GM18520 (cell line): ENCODE results near the gene TEX2.
"Not testable (repeated sequence)": the region's sequence is repeated elsewhere in the genome, so short reads cannot be mapped to it uniquely, and the experiment has no call there.

Experiments
- ATAC-seq: cut with Tn5 transposase; IDR thresholded peaks from one replicate; pipeline ENCODE4 v1.9.1; 2021; ENCODE audit not compliant: unreplicated experiment

The TEX2 gene

DNA sequence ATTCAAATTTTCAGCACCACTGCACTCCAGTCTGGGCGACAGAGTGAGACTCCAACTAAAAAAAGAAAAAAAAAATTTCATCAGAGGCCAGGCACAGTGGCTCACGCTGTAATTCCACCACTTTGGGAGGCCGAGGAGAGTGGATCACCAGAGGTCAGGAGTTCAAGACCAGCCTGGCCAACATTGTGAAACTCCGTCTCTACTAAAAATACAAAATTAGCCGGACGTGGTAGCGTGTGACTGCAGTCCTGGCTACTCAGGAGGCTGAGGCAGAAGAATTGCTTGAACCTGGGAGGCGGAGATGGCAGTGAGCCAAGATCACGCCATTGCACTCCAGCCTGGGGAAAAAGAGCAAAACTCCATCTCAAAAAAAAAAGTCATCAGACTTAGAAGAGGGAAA is 77.5 kb downstream of the TEX2 start:
- not testable (repeated sequence) for ATAC-seq

- no peak for ATAC-seq
These were observed 78.0 kb downstream of the TEX2 start for GRCh38 chr17:64185101-64185500.

GRCh38 chr17:64183815-64184214 is 79.2 kb downstream of the TEX2 start:
- ATAC-seq, result no peak

- no peak for ATAC-seq
These were observed 80.6 kb downstream of the TEX2 start for GRCh38 chr17:64182325-64183012.

- ATAC-seq, result no peak
These were observed 82.7 kb downstream of the TEX2 start for GRCh38 chr17:64180089-64181073.

DNA sequence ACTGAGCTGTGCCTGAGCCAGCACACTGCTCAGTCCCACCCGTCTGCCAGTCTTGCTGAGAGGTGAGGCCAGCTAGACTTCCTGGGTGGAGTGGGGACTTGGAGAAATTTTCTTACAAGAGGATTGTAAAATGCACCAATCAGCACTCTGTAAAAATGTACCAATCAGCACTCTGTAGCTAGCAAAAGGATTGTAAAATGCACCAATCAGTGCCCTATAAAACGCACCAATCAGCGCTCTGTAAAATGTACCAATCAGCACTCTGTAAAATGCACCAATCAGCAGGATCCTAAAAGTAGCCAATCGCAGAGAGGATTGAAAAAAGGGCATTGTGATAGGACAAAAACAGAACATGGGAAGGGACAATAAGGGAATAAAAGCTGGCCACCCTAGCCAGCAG is 84.0 kb downstream of the TEX2 start:
- ATAC-seq, result not testable (repeated sequence)

DNA sequence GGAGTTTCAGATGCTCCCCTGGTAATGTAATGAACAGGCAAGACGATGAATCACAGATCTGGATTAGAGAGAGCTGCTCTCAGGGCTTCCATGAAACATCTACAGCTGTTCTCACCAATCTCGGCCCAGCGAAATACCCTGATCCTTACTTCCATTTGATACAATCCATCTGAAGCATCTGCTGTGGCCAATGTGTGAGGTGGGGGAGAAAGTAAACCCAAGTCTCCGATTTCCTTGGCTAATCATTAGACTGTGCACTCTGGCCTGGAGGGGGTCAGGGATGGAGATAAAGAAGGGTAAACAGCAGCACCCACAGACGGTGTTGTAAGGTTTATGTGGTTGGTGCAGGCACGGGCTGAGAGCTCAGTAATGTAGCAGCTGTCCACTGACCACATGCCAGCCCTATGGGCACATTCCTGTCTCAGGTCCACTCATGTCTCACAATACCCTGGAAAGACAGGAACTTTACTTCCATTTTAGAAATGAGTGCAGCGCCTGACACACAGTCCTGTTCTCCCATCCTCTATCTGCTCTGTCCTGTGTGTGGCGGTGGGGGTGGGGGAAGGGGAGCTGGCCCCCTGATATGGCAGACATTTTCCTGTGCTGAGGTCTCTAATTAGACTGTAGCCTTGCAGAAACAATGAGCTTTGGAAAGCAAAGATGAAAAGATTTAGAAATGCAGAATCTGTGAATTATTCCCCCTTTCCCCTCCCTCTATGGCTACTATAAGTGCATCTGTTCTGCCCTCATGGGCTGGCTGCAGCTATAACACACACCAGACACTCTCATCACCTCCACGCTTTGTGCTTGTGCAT is 84.8 kb downstream of the TEX2 start:
- no peak for ATAC-seq

GRCh38 chr17:64177311-64178010 is 85.6 kb downstream of the TEX2 start:
- no peak for ATAC-seq

- no peak for ATAC-seq
These were observed 86.5 kb downstream of the TEX2 start for GRCh38 chr17:64176556-64176955.

- ATAC-seq, result no peak
These were observed 88.2 kb downstream of the TEX2 start for GRCh38 chr17:64174686-64175456.

GRCh38 chr17:64173646-64174045 is 89.4 kb downstream of the TEX2 start:
- ATAC-seq, result no peak

- no peak for ATAC-seq
These were observed 90.5 kb downstream of the TEX2 start for GRCh38 chr17:64172510-64172909.

GRCh38 chr17:64171041-64171440 is 92.0 kb downstream of the TEX2 start:
- ATAC-seq, result no peak

DNA sequence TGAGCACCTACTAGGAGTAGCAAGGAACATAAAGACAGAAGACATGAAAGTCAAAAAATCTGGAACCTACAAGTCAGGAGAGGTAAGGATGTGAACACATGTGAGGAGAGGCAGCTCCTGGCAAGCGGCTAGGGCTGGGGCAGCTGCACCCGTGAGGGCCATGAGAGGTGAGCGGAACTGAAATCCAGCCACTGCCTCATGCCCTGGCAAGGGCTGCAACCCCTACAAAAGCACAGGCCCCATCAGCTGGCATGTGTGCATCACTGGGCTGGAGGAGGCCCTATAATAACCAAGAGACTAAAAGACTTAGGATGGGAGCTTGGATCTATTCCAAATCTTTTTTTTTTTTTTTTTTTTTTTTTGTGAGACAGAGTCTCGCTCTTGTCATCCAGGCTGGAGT is 92.8 kb downstream of the TEX2 start:
- ATAC-seq, result no peak

DNA sequence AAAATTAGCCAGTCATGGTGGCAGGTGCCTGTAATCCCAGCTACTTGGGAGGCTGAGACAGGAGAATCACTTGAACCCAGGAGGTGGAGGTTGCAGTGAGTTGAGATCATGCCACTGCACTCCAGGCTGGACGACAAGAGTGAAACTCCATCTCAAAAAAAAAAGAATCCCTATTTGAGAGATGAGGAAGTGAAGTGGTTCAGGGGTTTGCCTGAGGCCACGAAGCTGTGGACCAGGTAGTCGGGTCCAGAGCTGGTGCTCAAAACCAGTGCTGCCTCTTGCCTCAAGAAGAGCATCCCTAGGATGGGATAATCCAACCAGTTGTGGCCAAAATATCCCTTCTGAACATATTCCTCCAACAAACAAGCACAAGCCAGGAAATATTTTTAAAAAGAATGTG is 95.4 kb downstream of the TEX2 start:
- ATAC-seq, result not testable (repeated sequence)

GRCh38 chr17:64166876-64167275 is 96.2 kb downstream of the TEX2 start:
- ATAC-seq, result no peak

DNA sequence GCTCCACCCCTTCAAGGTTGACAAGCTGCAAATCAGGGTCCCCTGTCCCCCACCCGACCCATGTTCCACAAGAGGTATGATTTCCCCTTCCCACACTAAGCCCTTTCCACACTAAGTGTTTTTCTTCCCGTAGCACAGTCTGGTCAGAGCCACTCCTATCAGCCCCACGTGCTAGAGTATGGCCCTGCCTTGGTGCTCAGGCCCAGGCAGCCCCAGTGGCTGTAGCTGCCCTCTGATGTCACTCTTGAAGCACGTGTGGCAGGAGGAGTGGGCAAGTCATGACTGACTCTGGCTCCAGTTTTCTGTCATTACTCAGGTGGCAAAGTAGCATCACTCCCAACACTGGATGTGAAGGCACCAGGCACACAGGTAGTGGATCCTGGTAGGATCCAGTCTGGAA is 97.7 kb downstream of the TEX2 start:
- ATAC-seq, result no peak

- ATAC-seq, result no peak
These were observed 98.3 kb downstream of the TEX2 start for GRCh38 chr17:64164596-64165285.

DNA sequence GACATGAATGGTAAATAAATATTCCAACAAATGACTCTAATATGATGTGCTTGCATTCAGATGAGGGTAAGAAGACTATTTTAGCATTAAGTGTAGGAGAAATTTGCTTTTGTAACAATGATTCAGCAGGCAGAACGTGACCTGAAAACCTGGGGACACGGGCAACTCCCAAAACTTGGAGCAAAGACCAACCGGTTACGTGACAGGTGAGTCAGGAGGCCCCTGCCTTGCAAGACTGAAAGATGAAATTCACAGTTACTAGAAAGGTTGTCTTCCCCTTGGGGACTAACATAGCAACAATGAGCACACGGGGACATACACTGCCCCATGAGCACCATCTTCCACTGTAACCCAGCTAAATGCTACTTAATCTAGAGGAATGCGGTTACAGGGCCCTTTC is 99.6 kb downstream of the TEX2 start:
- ATAC-seq, result no peak
